ENCODE measurements around the gene AZIN2. TPM values are rescaled to one million over a fixed set of nuclear protein-coding genes. Genes with fewer than 3 reads are reported as not detected.

The AZIN2 gene
- total and polyA plus RNA-seq, 9 of the 15 experiments (the other 6 are each of a cell fraction or from before 2014, with no cell fraction given), result 0.06 to 0.91 (median 0.42) TPM; not detected in 2

GRCh38 chr1:33086384-33086850, 5.5 kb downstream of the AZIN2 start (continued):
- TF ChIP-seq ZNF354B (CRISPR knock-in tag; IDR thresholded peaks at IDR 0.05), result no peak
- TF ChIP-seq ZNF695 (CRISPR knock-in tag; IDR thresholded peaks at IDR 0.05), result no peak
- TF ChIP-seq NR2C2 (CRISPR knock-in tag; IDR thresholded peaks at IDR 0.05), result no peak
- no peak for TF ChIP-seq NR2C2 (tag; IDR thresholded peaks at IDR 0.05)
- TF ChIP-seq HNRNPLL (IDR thresholded peaks at IDR 0.05; ENCODE audit: low read depth, low read length, poor library complexity, severe bottlenecking), result no peak
- no peak for TF ChIP-seq KAT8 (IDR thresholded peaks at IDR 0.05; ENCODE audit: low read depth)
- TF ChIP-seq ZNF133 (CRISPR knock-in tag; IDR thresholded peaks at IDR 0.05), result no peak
- TF ChIP-seq, protein P1, sequence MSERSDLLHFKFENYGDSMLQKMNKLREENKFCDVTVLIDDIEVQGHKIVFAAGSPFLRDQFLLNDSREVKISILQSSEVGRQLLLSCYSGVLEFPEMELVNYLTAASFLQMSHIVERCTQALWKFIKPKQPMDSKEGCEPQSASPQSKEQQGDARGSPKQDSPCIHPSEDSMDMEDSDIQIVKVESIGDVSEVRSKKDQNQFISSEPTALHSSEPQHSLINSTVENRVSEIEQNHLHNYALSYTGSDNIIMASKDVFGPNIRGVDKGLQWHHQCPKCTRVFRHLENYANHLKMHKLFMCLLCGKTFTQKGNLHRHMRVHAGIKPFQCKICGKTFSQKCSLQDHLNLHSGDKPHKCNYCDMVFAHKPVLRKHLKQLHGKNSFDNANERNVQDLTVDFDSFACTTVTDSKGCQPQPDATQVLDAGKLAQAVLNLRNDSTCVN (CRISPR knock-in tag; IDR thresholded peaks at IDR 0.05), result no peak
- TF ChIP-seq SMAD3 (CRISPR knock-in tag; conservative IDR thresholded peaks at IDR 0.05), result no peak
- no peak for TF ChIP-seq PHF20 (IDR thresholded peaks at IDR 0.05; ENCODE audit: partially characterized antibody)
- no peak for TF ChIP-seq SMAD1 (IDR thresholded peaks at IDR 0.05; ENCODE audit: low read depth, low read length, partially characterized antibody)
- TF ChIP-seq SP2 (IDR thresholded peaks at IDR 0.05; ENCODE audit: extremely low read depth, low read depth, low read length, poor library complexity, severe bottlenecking), result no peak
- no peak for TF ChIP-seq TCF15 (CRISPR knock-in tag; IDR thresholded peaks at IDR 0.05)
- TF ChIP-seq CBFA2T2 (conservative IDR thresholded peaks at IDR 0.05), result no peak
- no peak for TF ChIP-seq CEBPG (CRISPR knock-in tag; IDR thresholded peaks at IDR 0.05)
- no peak for TF ChIP-seq CEBPG (tag; conservative IDR thresholded peaks at IDR 0.05 in 1 of 2, IDR thresholded peaks at IDR 0.05 in 1 of 2)
- no peak for TF ChIP-seq NEUROD1 (IDR thresholded peaks at IDR 0.05; ENCODE audit: borderline replicate concordance, low read depth, low read length, partially characterized antibody)

Measured in K562 (cell line).